MM.1S (cell line): ENCODE measurements around the gene THSD7B.

Source experiments
- DNase-seq: peaks from one replicate; pipeline ENCODE4 v3.0.0-alpha.2; 2015
- H2AFZ ChIP-seq: fragments of 300-600 bp; sonication (generic); 2 replicates; pipeline ENCODE4 v1.6.0; 2016; ENCODE audit warnings: antibody characterized with exemption, low read length
- H3F3A ChIP-seq: fragments of 300-600 bp; sonication (generic); 2 replicates; pipeline ENCODE4 v1.6.1; 2016; ENCODE audit warnings: mild to moderate bottlenecking, antibody characterized with exemption, low read length, moderate library complexity, mixed read lengths; ENCODE audit not compliant: insufficient read depth
- H3K27ac ChIP-seq: fragments of 300-600 bp; sonication (generic); 2 replicates; pipeline ENCODE4 v1.5.1; 2016; ENCODE audit warnings: mild to moderate bottlenecking, low read length
- H3K27me3 ChIP-seq: fragments of 300-600 bp; sonication (generic); replicated peaks from 2 replicates; pipeline ENCODE4 v1.6.0; 2016; ENCODE audit warnings: low read length; ENCODE audit not compliant: insufficient read depth
- H3K36me3 ChIP-seq: fragments of 300-600 bp; sonication (generic); replicated peaks from 2 replicates; pipeline ENCODE4 v1.6.1; 2016; ENCODE audit warnings: mild to moderate bottlenecking, low read length, mixed read lengths; ENCODE audit not compliant: insufficient read depth
- H3K4me1 ChIP-seq: fragments of 300-600 bp; sonication (generic); 2 replicates; pipeline ENCODE4 v1.6.1; 2016; ENCODE audit warnings: low read length, mixed read lengths
- H3K4me2 ChIP-seq: fragments of 300-600 bp; sonication (generic); 2 replicates; pipeline ENCODE4 v1.6.0; 2016; ENCODE audit warnings: low read depth, low read length
- H3K4me3 ChIP-seq: fragments of 300-600 bp; sonication (generic); 2 replicates; pipeline ENCODE4 v1.5.1; 2016; ENCODE audit warnings: low read length, mixed read lengths
- H3K79me2 ChIP-seq: fragments of 300-600 bp; sonication (generic); 2 replicates; pipeline ENCODE4 v1.6.1; 2016; ENCODE audit warnings: mixed run types, low read length, mixed read lengths
- H3K9ac ChIP-seq: fragments of 300-600 bp; sonication (generic); 2 replicates; pipeline ENCODE4 v1.6.1; 2016; ENCODE audit warnings: low read length, mixed read lengths
- H3K9me2 ChIP-seq: fragments of 300-600 bp; sonication (generic); replicated peaks from 2 replicates; pipeline ENCODE4 v1.6.1; 2016; ENCODE audit warnings: mild to moderate bottlenecking, low read length, mixed read lengths; ENCODE audit not compliant: insufficient read depth
- H3K9me3 ChIP-seq: fragments of 300-600 bp; sonication (generic); replicated peaks from 2 replicates; pipeline ENCODE4 v1.6.1; 2016; ENCODE audit warnings: mild to moderate bottlenecking, low read length, mixed read lengths; ENCODE audit not compliant: insufficient read depth
- H4K20me1 ChIP-seq: fragments of 300-600 bp; sonication (generic); 2 replicates; pipeline ENCODE4 v1.6.1; 2016; ENCODE audit warnings: mild to moderate bottlenecking, low read length, moderate library complexity, mixed read lengths; ENCODE audit not compliant: insufficient read depth
- EZH2 ChIP-seq: fragments of 300-600 bp; sonication (generic); optimal IDR thresholded peaks from 2 replicates; pipeline ENCODE3; 2017; ENCODE audit warnings: low read depth, mild to moderate bottlenecking, antibody characterized with exemption, low read length, mixed read lengths
- EZH2phosphoT487 ChIP-seq: fragments of 300-600 bp; sonication (generic); IDR thresholded peaks from 2 replicates; pipeline ENCODE4 v1.6.1; 2018; ENCODE audit warnings: antibody characterized with exemption, low read length
- TF ChIP-seq, protein P1 (sequence below): fragments of 300-600 bp; sonication (generic); IDR thresholded peaks from 2 replicates; pipeline ENCODE4 v1.5.1; 2016; ENCODE audit warnings: antibody characterized with exemption, low read length, mixed read lengths

THSD7B gene

DNA sequence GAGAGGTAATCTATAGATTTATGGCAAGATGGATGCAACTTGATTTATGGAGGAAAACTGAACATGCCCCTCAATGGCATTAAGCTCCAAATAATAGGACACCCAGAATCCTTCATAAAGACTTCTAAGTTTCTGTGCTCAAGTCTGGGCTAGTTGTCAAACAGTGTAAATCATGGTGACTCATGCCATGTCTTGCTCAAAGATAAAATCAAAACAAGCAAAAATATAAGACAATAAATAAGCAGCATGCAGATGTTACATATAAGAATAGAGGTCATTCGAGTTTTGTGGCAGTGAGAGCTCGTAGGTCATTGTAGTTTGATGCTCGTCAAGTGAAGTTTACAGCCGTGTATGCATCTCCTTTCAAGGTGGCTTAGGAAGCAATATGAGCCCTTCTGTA lies 403.2 kb downstream of the THSD7B start:
- Histone ChIP-seq H3K9me3 (no peaks in the 10 kb centered on the region), H4K20me1 (no peaks in the 10 kb centered on the region), H3F3A (no peaks in the 10 kb centered on the region), H3K4me2 (no peak overlapping the region), H3K4me3 (no peak overlapping the region), H3K9ac (no peak overlapping the region), H3K9me2 (no peaks in the 10 kb centered on the region), H3K36me3 (no peaks in the 10 kb centered on the region), H3K27me3 (no peaks in the 10 kb centered on the region), H3K4me1 (no peaks in the 10 kb centered on the region; the same call in 1 of the 2 replicates), H3K27ac (no peak overlapping the region), H2AFZ (no peak overlapping the region), H3K79me2 (no peaks in the 10 kb centered on the region)
- DNase-seq, result no peak
- TF ChIP-seq, protein P1, sequence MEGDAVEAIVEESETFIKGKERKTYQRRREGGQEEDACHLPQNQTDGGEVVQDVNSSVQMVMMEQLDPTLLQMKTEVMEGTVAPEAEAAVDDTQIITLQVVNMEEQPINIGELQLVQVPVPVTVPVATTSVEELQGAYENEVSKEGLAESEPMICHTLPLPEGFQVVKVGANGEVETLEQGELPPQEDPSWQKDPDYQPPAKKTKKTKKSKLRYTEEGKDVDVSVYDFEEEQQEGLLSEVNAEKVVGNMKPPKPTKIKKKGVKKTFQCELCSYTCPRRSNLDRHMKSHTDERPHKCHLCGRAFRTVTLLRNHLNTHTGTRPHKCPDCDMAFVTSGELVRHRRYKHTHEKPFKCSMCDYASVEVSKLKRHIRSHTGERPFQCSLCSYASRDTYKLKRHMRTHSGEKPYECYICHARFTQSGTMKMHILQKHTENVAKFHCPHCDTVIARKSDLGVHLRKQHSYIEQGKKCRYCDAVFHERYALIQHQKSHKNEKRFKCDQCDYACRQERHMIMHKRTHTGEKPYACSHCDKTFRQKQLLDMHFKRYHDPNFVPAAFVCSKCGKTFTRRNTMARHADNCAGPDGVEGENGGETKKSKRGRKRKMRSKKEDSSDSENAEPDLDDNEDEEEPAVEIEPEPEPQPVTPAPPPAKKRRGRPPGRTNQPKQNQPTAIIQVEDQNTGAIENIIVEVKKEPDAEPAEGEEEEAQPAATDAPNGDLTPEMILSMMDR, result no peak
- TF ChIP-seq EZH2, result no peak
- TF ChIP-seq EZH2phosphoT487, result no peak

DNA sequence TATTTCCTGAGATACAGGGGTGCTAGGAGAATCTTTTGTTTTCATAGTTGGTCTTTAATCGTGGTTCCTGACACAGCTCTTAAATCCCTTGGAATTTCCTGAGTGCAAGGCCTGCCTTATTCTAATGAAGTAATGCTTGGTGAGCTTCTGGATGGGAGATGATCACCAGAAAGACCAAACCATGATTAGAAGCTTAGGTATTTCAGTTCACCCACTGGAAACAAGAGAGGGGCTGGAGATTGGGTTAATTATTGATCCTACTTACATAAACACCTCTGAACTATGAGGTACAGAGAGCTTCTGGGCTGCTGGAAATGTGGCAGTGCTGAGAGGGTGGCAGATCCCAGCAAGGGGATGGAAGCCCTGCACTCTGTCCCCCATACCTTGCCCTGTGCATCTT lies 406.8 kb downstream of the THSD7B start:
- no peak overlapping the region for H3K27ac ChIP-seq
- no peaks in the 10 kb centered on the region for H4K20me1 ChIP-seq
- H3F3A ChIP-seq, result no peaks in the 10 kb centered on the region
- H3K9me3 ChIP-seq, result no peaks in the 10 kb centered on the region
- H3K4me3 ChIP-seq, result no peak overlapping the region
- TF ChIP-seq EZH2phosphoT487 (no peak), EZH2 (no peak)
- TF ChIP-seq, protein P1, result no peak
- H3K4me2 ChIP-seq, result no peak overlapping the region
- H3K79me2 ChIP-seq, result no peaks in the 10 kb centered on the region
- no peaks in the 10 kb centered on the region; the same call in 1 of the 2 replicates for H3K4me1 ChIP-seq
- H2AFZ ChIP-seq, result no peak overlapping the region
- no peak for DNase-seq
- H3K27me3 ChIP-seq, result no peaks in the 10 kb centered on the region
- no peak overlapping the region for H3K9ac ChIP-seq
- H3K9me2 ChIP-seq, result no peaks in the 10 kb centered on the region
- H3K36me3 ChIP-seq, result no peaks in the 10 kb centered on the region

DNA sequence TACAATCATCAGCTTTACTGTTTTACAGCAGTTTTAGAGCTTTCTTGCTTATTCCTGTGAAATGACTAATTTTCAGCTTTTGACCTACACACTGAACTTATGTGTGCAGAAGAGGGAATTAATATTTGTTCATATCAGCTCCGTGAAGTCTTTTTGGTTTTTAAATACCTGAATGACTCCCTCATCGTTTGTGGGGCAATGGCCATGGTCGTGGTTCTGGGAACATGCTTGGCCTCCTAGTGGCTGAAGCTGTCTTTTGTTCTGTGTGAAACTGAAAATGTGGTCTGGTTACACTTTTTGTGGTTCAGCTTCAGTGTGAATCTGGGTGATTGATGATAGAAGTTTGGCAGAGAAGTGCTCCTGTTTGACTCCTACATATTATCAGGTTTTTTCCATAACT lies 408.1 kb downstream of the THSD7B start:
- H2AFZ ChIP-seq, result no peak overlapping the region
- H3K4me2 ChIP-seq, result no peak overlapping the region
- TF ChIP-seq, protein P1, result peak; percentile 58
- no peak for TF ChIP-seq EZH2phosphoT487
- H4K20me1 ChIP-seq, result no peaks in the 10 kb centered on the region
- no peaks in the 10 kb centered on the region for H3K79me2 ChIP-seq
- no peak overlapping the region for H3K27ac ChIP-seq
- no peak overlapping the region for H3K4me3 ChIP-seq
- H3K27me3 ChIP-seq, result no peaks in the 10 kb centered on the region
- no peak overlapping the region for H3K9ac ChIP-seq
- no peaks in the 10 kb centered on the region for H3F3A ChIP-seq
- H3K36me3 ChIP-seq, result no peaks in the 10 kb centered on the region
- no peaks in the 10 kb centered on the region for H3K9me3 ChIP-seq
- no peaks in the 10 kb centered on the region; the same call in 1 of the 2 replicates for H3K4me1 ChIP-seq
- peak; percentile 75 for DNase-seq
- H3K9me2 ChIP-seq, result no peaks in the 10 kb centered on the region
